Rectal smooth muscle tissue (tissue), 1 donor: ENCODE data around the gene TAX1BP3.
"Not testable (repeated sequence)": the region's sequence is repeated elsewhere in the genome, so short reads cannot be mapped to it uniquely, and the experiment has no call there.

Source experiments
- H3K27ac ChIP-seq: one replicate; pipeline ENCODE4 v1.7.0; 2013; ENCODE audit warnings: low read depth, low read length, inconsistent platforms
- H3K27me3 ChIP-seq: one replicate; pipeline ENCODE4 v1.7.0; 2013; ENCODE audit warnings: low read length; ENCODE audit not compliant: control insufficient read depth, insufficient read depth
- H3K36me3 ChIP-seq: one replicate; pipeline ENCODE4 v1.7.0; 2013; ENCODE audit warnings: low read length; ENCODE audit not compliant: control insufficient read depth, insufficient read depth
- H3K4me1 ChIP-seq: one replicate; pipeline ENCODE4 v1.7.0; 2013; ENCODE audit warnings: low read length; ENCODE audit not compliant: control insufficient read depth, insufficient read depth
- H3K4me3 ChIP-seq: one replicate; pipeline ENCODE4 v1.7.0; 2013; ENCODE audit warnings: low read length
- H3K9ac ChIP-seq: one replicate; pipeline ENCODE4 v1.7.0; 2013; ENCODE audit warnings: low read length

Gene TAX1BP3, protein sequence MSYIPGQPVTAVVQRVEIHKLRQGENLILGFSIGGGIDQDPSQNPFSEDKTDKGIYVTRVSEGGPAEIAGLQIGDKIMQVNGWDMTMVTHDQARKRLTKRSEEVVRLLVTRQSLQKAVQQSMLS

GRCh38 chr17:3668279-3669084, at the start of gene TAX1BP3, which contains the start of gene EMC6:
TSS of gene TAX1BP3 (minus strand) at chr17:3668578. CDS start at chr17:3668526, 52 bp downstream.
TSS of gene EMC6 (plus strand) at chr17:3668812. CDS start at chr17:3669147, 335 bp downstream.
- H3K9ac ChIP-seq = peak within 1 kb of the TSS; percentile 91
- H3K36me3 ChIP-seq = peaks cover 16% of the 10 kb centered on the region
- H3K4me1 ChIP-seq = peaks cover 14% of the 10 kb centered on the region
- H3K27me3 ChIP-seq = no peaks in the 10 kb centered on the region
- peak within 1 kb of the TSS; percentile 96 for H3K4me3 ChIP-seq
- peak within 1 kb of the TSS; percentile 97 for H3K27ac ChIP-seq

DNA sequence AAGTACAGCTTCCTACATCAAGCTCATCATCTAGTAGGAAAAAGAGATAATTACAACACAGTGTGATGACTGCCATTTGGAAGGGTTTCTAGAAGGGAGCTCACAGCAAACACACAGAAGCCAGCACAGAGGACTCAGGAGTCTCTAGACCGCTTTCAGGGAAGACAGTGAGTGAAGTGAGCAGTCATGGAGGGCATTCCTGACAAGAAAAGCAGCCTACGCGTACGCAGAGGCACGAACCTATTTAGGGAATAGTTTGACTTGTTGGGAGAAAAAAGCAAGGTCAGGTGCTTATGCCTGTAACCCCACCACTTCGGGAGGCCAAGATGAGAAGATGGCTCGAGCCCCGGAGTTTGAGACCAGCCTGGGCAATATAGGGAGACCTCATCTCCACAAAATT, 46.9 kb upstream of the TAX1BP3 start:
- Histone ChIP-seq H3K27me3 (no peaks in the 10 kb centered on the region), H3K36me3 (peaks cover 16% of the 10 kb centered on the region), H3K4me3 (no peak overlapping the region), H3K27ac (no peak overlapping the region), H3K4me1 (no peaks in the 10 kb centered on the region), H3K9ac (no peak overlapping the region)

- Histone ChIP-seq H3K4me1 (no peaks in the 10 kb centered on the region), H3K27ac (no peak overlapping the region), H3K27me3 (no peaks in the 10 kb centered on the region), H3K36me3 (peaks cover 13% of the 10 kb centered on the region), H3K4me3 (no peak overlapping the region), H3K9ac (no peak overlapping the region)
Observed at GRCh38 chr17:3712811-3713463, 44.6 kb upstream of the TAX1BP3 start.

DNA sequence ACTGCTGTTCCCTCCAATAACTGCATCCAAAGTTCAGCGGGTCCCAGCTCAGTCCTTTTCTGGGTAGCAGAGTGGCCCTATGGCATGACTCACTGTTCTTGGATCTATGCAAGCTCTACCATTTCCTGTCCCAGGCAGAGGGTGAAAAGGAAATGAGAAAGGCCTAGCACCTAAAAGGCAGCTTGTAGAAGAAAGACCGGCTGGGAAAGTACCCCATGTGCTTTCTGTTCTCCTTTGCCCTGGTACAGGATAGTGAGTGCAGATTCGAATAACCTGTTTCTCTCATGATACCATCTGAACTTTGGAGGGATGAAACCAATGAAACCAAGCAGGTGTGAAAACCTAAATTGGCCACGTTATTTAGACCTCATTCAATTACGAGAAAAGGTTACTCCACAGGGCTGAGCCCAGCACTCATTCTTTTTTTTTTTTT, 42.6 kb upstream of the TAX1BP3 start:
- Histone ChIP-seq H3K27ac (no peak overlapping the region), H3K27me3 (no peaks in the 10 kb centered on the region)

DNA sequence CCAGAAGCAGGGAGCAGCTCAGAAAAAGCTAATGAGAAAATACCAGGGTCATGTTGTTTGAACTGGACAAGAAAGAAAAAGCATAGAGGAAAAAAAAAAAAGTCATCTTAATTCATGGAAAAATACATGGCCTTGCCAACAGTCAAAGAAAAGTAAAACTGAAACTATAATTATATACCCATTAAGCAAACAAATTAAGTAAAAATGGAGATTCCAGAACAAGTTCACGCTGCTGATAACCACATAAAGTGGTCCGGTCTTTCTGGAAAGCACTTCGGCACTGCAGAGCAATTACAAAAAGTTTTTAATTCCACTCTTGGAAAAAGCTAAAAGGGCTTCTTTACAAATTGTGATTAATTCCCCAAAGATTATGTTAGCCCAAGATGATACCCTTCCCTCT, 40.0 kb upstream of the TAX1BP3 start:
- Histone ChIP-seq H3K4me1 (no peaks in the 10 kb centered on the region), H3K27ac (no peak overlapping the region), H3K9ac (no peak overlapping the region)

More for the DNA sequence above, 42.6 kb upstream of the TAX1BP3 start:
- Histone ChIP-seq H3K4me1 (no peaks in the 10 kb centered on the region), H3K4me3 (no peak overlapping the region), H3K9ac (no peak overlapping the region), H3K36me3 (peaks cover 4% of the 10 kb centered on the region)

GRCh38 chr17:3705718-3705984, 37.3 kb upstream of the TAX1BP3 start:
- not testable (repeated sequence) for H3K36me3 ChIP-seq, H3K4me1 ChIP-seq, H3K27me3 ChIP-seq, H3K4me3 ChIP-seq, H3K27ac ChIP-seq, H3K9ac ChIP-seq

More for the DNA sequence above, 40.0 kb upstream of the TAX1BP3 start:
- Histone ChIP-seq H3K4me3 (no peak overlapping the region), H3K27me3 (no peaks in the 10 kb centered on the region), H3K36me3 (no peaks in the 10 kb centered on the region)

GRCh38 chr17:3704931-3705717, 36.7 kb upstream of the TAX1BP3 start:
- Histone ChIP-seq H3K4me1 (no peaks in the 10 kb centered on the region), H3K36me3 (no peaks in the 10 kb centered on the region), H3K9ac (no peak overlapping the region), H3K4me3 (no peak overlapping the region), H3K27ac (no peak overlapping the region), H3K27me3 (no peaks in the 10 kb centered on the region)

- not testable (repeated sequence) for H3K27ac ChIP-seq, H3K27me3 ChIP-seq, H3K4me1 ChIP-seq, H3K4me3 ChIP-seq, H3K36me3 ChIP-seq, H3K9ac ChIP-seq
Observed at GRCh38 chr17:3702041-3702539, 33.7 kb upstream of the TAX1BP3 start.

DNA sequence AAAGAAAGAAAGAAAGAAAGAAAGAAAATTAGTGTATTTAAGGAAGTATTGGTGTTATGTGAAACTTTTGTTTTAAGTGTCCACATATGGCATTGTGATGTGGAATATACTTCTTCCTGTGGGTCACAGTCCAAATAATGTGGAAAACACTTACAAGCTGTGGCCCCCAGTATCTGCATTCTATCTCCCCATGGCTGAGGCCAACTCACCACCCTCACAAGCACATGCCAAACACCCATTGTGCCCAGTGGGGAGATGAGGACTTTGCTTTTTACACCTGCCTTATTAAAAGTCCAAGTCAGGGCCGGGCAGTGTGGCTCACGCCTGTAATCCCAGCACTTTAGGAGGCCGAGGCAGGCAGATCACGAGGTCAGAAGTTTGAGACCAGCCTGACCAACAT, 31.6 kb upstream of the TAX1BP3 start:
- Histone ChIP-seq H3K27ac (no peak overlapping the region), H3K4me1 (no peaks in the 10 kb centered on the region), H3K27me3 (peaks cover 5% of the 10 kb centered on the region), H3K9ac (no peak overlapping the region), H3K36me3 (no peaks in the 10 kb centered on the region), H3K4me3 (no peak overlapping the region)

DNA sequence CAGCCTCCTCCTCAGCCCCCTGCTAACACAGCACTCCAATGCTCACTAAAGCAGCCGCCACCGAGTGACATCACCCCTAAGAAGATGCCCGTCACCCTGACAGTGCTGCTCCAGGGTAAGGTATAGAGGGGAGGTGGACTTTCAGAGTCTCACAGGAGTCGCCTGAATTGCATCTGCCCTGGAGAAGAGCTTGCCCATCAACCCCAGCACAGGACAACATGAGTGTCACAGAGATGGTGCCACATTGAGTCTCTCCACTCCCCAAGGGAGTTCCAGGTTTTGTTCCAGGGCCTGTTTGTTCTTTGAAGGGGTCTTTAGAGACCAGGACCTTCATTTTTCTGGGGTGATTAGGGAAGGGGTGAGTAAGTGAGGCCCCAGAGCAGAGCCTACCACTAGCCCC, 29.8 kb upstream of the TAX1BP3 start:
- Histone ChIP-seq H3K27me3 (peaks cover 7% of the 10 kb centered on the region), H3K4me3 (no peak overlapping the region), H3K36me3 (no peaks in the 10 kb centered on the region), H3K4me1 (no peaks in the 10 kb centered on the region), H3K27ac (no peak overlapping the region), H3K9ac (no peak overlapping the region)

GRCh38 chr17:3697103-3697476, 28.7 kb upstream of the TAX1BP3 start:
- Histone ChIP-seq H3K27me3 (peaks cover 7% of the 10 kb centered on the region), H3K4me1 (no peaks in the 10 kb centered on the region), H3K27ac (no peak overlapping the region), H3K9ac (no peak overlapping the region), H3K36me3 (no peaks in the 10 kb centered on the region), H3K4me3 (no peak overlapping the region)

DNA sequence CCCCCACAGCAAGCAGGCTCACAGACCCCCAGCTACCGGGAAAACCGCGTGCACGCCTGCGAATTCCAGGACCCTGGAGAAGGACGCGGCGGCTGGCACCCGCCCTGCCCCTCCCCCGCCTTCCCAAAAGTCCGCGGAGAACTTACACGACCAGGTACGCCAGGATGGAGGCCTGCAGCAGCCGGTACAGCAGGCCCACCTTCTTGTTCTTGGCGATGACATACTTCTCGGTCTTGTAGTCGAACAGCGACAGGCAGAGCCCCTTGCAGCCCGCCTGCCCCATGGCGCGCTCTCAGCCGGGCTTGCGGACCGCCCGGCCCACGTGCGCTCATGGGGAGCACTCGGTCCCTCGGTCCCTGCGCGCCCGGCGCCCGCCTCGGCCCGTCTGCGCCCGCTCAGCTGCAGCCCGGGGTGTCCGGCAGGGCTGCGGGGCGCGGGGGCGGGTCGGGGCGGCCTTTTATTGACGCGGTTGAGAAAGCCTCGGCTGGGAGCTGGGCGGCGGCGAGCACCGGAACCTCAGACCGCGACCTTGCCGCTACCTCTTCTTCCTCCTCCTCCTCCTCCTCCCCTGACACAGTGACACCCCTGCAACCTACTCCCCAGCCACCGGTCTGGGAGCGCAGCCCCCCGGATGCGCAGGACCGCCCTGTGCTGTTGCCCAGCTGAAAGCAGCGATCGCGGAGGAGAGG, 27.5 kb upstream of the TAX1BP3 start, which contains the start of gene P2RX5:
Gene P2RX5, minus strand, starts transcription at position 433 of the 689 bp plus-strand sequence. Its CDS starts 150 bp downstream, at position 283.
- Histone ChIP-seq H3K9ac (no peak within 1 kb of the TSS), H3K27ac (no peak within 1 kb of the TSS)

More for the DNA sequence above, 27.5 kb upstream of the TAX1BP3 start, which contains the start of gene P2RX5:
- Histone ChIP-seq H3K4me3 (peak within 1 kb of the TSS; percentile 70), H3K36me3 (no peaks in the 10 kb centered on the region), H3K27me3 (peaks cover 7% of the 10 kb centered on the region), H3K4me1 (no peaks in the 10 kb centered on the region)
